NCI-H2227 (cell line): ENCODE results near the gene PYGL.

Source experiments
- DNase-seq: peaks from one replicate; lab custom pipeline; 2025; ENCODE audit not compliant: unreplicated experiment; lab: John Stamatoyannopoulos, UW

Gene PYGL

DNA sequence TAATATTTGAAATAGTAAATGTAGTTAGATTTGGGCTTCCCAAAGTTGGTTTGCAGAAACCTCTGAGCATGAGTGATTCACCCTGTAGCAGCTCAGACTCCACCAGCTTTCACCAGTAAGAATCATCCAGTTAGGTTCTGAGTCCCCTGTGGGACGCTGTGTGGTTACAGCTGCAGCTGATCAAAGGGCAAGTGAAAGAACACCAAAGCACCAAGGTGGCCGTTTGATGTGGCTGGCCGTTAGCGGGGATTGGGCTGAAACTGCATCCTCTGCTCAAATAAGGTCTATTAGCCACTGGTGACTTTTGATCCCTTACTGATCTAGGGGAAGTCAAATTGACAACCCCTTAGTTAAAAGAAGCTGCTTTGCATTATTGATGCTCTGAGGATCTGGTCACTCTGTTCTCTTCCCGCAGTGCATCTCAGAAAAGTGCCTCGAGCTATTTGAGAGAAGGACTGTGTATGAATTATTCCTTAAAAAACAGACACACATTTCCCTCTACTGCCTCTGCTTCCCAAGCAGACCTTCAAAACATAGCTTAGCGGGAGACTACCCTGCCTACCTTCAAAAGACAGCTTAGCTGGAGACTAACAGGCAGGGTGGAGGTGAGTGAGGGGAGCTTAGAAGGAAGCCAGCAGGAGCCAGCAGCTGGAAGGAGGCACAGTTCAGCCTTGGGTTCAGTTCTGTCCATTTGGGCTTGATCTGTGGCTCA, 68.8 kb downstream of the PYGL start:
- no peak for DNase-seq

DNA sequence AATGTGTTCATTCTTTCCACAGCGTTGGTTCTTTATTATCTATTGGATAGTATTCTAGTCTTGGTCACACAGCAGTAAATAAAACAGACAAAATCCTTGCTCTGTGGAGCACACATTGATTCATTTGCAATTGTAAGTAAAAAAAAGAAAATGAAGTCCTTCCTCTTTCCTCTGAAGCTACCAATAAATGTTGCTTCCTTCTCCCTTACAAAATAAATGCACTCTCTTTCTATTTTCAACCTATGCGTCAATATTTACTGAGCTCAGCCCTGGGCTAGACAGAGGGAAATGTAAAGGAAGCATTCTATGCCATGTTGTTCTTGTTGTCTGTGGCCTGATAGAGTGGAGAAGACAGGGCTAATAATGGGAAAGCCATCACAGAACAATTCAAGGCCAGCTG, 69.5 kb downstream of the PYGL start:
- no peak for DNase-seq

DNA sequence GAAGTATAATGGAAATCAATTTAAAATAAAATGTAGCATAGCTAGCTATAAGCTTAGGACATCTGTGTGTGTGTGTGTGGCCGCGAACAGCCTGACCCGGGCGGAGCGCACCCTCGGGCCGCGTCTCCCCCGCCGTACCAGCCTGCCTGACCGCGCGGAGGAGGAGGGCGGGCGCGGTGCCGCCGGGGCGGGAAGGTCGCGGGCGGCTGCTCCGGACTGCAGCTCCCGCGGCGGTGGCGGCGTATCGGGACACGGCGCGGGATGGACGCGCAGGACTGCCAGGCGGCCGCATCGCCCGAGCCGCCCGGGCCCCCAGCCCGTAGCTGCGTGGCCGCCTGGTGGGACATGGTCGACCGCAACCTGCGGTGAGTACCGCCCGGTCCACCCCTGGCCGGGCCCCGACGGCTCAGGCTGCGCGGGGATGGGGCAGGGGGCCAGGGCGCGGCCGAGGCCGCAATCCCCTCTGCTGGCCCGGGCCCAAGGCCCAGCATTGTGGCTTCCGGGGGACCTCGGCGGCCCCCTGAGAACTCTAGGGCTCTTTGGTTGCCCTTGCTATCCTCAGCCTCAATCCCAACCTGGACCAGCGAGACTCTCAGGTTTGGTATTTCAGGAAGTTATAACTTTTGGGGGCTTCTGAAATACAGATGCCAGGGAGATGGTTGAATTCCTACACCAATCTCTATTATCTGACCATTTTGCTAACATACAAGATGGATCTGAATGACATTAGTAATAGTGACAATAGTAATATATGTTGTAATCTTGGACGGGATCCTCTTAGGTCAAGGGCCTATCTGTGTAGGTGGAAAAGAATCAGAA, 72.2 kb downstream of the PYGL start, which contains the start of gene ABHD12B:
ABHD12B (plus strand) TSS at position 140 of the 819 bp plus-strand sequence; CDS start at position 262, 122 bp downstream.
- no peak for DNase-seq

DNA sequence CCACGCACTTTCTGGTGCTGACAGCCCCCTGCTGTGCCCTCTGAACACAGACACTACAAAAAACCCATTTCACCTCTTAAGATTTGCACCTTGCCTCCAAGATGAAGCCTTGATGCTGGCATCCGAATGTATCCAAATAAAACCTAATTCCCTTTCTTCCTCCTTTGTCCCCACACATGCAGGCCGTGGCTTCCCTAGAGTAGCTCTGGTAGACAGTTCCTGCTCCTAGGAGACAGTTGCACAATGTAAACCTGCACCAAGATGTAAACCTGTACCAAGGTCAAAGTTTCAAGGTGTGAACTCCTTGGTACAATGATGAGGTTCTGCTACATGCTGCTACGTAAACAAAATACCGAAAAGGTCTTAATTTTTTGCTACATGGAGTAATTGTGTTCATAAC, 73.1 kb downstream of the PYGL start:
- DNase-seq = no peak

DNA sequence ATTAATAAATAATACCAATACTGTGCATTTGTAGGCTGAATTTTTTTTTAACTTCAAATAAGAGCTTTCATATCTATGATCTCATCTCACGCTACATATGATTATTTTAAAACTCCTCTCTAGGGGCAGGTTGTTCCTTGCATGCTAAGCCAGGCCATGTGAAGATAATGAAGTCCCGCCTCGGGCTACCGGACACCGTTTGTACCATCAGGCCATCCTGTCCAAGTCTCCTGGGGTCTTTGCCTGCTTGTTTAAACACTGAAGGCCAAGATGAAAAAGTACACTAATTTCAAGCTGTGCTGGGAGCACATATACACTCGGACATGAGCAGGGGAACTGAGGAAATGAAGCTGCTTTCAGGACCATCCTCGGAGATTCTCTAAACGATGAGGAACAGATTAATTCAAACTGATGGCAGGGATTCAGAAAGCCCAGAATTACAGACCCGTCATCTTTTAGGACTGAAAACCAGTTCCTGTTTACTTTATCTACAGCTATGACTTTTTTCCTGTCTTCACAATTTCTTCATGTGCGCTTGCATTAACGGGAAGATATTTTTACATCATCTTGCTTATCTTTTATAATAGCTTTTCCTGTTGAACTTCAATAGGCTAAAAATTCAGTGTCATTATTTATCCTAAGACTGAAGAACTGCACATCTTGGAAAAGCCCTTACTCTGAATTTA, 78.7 kb downstream of the PYGL start:
- DNase-seq = no peak

DNA sequence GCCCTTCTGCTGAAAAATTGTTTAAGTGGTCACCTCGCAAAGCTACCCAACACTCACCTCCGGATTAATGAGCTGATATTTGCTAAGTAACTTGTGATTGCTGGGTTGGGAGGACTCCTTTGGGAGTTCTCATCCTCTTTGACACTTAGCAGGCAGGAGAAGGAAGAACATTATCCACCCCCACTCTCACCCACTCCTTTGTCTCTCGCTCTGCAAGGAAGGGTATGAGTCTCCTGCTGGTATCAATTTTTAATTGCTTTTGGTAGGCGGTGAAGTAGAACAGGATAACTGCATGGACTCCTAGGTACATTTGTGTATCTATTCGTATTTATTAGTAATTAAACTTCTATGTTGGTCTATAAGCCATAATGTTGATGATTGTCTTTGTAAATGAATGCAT, 79.3 kb downstream of the PYGL start:
- DNase-seq = no peak

DNA sequence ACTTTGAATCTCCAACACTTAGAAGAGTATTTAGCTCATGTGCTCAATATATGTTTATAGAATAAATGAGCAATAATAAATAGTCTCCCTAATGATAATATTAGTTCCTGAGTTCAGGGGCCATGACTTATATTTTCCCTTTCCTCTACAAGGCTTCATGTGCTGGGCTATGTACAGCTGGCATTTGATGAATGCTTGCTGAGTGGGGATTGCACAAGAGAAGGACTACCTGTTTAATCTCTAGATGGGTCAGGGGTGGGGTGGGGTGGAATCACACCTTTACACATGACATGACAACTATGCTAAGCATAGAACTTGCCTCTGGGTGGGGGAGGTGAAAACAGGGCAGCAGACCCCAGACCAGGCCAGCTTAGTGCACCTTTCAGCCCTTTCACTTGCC, 80.0 kb downstream of the PYGL start:
- no peak for DNase-seq

DNA sequence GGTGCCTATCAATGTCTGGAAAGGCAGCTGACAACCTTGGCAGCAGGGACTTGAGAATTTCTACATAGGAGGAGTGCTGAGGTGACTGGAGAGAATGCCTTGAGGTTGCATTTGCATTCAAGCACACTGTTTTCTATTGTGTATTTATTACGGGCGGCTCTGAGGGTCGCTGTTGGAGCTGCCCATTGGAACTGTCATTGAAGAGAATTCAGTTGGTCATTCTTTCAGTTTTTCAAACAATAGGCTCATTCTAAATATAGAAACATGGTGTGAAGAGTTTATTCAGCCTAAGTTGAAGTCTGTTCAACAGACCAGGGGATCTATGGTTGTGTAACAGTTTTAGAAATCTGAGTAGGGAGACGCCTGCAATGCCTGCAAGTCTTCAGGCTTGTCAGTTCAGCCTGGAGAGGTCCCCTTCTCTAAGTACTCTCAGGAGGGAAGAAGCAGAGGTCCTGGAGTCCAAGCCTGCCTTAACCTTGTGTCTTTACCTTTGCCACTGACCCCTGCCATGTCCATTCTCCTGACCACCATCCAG, 82.2 kb downstream of the PYGL start:
- DNase-seq = no peak

DNA sequence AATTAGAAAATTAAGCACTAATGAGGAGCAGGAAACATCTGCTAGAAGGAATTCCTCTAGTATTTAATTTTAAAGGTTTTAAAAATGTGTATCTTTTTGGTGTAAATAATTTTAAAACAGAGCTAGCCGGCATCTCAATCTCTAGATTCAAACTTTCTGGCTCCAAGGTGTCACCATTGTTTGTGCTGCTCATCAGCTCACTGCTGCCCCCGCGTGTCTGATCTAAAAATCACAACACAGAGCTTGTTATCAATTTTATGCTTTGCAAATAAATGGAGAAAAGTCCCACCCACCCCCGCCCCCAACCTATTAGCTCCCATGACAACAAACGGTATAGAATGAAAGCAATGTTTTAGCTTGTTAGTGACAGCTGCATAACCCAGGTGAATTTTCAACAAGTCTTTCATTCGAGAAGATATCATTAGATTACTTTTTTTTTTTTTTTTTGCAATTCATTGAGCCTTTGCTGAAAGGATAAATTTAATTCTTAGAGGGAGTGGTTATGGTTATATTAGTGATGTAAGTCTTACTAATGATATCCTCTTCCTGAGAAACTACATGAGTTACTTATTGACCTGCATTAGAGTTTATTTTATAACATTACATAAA, 83.7 kb downstream of the PYGL start:
- DNase-seq = peak; percentile 88

DNA sequence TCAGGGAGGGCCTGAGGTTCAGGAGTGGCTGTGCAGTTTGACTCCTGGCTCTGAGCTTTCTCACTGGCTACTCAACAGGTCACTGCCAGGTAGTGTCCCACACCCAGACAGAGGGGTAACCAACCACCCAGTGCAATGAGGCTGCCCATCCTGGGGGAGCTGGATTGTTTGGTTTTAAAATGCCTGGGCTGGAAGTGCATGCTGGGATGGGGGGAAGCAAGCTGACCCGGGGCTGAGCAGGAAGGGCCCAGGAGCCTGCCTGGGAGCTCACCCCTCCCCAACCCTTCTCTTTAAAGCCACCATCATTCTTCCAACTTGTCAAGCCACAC, 85.0 kb downstream of the PYGL start:
- no peak for DNase-seq

DNA sequence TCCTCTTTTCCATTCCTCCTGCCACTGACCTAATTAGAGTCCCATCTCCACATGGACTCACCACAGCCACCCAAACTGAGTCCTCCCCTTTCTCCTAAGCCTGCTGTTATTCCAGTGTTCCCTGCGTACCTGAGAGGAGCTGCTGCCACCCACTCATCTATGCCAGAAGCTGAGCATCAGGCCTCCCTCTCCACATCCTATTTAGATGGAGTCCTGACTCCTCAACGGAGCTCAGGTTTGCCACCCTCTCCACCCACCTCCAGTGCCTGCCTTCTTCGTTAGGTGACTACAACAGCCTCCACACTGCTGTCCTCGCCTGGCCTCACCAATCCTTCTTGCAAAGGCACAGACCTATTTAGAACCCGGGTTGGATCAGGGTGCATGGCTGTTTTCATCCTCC, 87.6 kb downstream of the PYGL start:
- no peak for DNase-seq

DNA sequence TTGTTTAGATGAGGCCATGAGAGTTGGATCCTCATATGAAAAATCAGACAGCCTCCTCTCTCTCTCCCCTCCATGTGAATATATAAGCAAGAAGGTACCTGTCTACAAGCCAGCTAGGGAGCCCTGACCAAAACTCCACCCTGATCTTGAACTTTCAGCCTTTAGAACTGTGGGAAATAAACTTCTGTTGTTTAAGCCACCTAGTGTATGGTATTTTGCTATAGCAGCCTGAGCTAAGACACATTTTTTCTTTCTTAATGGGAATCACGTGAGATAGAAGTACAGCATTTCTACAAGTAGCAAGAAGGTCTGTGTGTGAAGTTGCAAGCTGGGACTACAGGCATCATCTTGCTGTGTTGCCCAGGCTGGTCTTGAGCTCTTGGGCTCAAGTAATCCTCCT, 88.7 kb downstream of the PYGL start:
- DNase-seq = no peak
